Activated naive CD8-positive, alpha-beta T cell treated with anti-CD3 and anti-CD28 coated beads, Interleukin-2, amount 50 U/mL, for 24 hours (primary cell): ENCODE results near the gene IGFLR1.

ENCODE experiments used
- ATAC-seq: fragments of 150-1000 bp; cut with Tn5 transposase; one replicate; pipeline ENCODE4 v1.10.0; 2021
- DNase-seq: peaks from one replicate; pipeline ENCODE4 v3.0.0; 2021
- H3K27ac Mint-ChIP-seq: one replicate; pipeline ENCODE4 v1.8.0; 2021; ENCODE audit warnings: mild to moderate bottlenecking, mixed read lengths
- H3K27me3 Mint-ChIP-seq: one replicate; pipeline ENCODE4 v1.8.0; 2021; ENCODE audit warnings: mixed read lengths
- H3K36me3 Mint-ChIP-seq: one replicate; pipeline ENCODE4 v1.8.0; 2021; ENCODE audit warnings: low read depth, mixed read lengths
- H3K4me1 Mint-ChIP-seq: one replicate; pipeline ENCODE4 v1.8.0; 2021; ENCODE audit warnings: mixed read lengths
- H3K4me3 Mint-ChIP-seq: one replicate; pipeline ENCODE4 v1.8.0; 2021; ENCODE audit warnings: mild to moderate bottlenecking, moderate library complexity, mixed read lengths
- H3K9me3 Mint-ChIP-seq: one replicate; pipeline ENCODE4 v1.8.0; 2021; ENCODE audit warnings: mixed read lengths

IGFLR1 gene

GRCh38 chr19:35783469-35784434 lies 41.5 kb upstream of the IGFLR1 start:
- no peaks in the 10 kb centered on the region for H3K36me3 Mint-ChIP-seq
- no peak for ATAC-seq
- H3K4me1 Mint-ChIP-seq, result no peaks in the 10 kb centered on the region
- no peaks in the 10 kb centered on the region for H3K27me3 Mint-ChIP-seq
- no peak for DNase-seq
- no peak overlapping the region for H3K27ac Mint-ChIP-seq
- no peak overlapping the region for H3K4me3 Mint-ChIP-seq
- H3K9me3 Mint-ChIP-seq, result no peaks in the 10 kb centered on the region

- Mint-ChIP-seq H3K36me3 (no peaks in the 10 kb centered on the region), H3K9me3 (no peaks in the 10 kb centered on the region)
- no peak for ATAC-seq
These were observed 40.3 kb upstream of the IGFLR1 start for GRCh38 chr19:35782589-35782988.

GRCh38 chr19:35781650-35782049 lies 39.4 kb upstream of the IGFLR1 start:
- Mint-ChIP-seq H3K36me3 (no peaks in the 10 kb centered on the region), H3K4me1 (no peaks in the 10 kb centered on the region), H3K4me3 (no peak overlapping the region), H3K27me3 (no peaks in the 10 kb centered on the region), H3K9me3 (no peaks in the 10 kb centered on the region), H3K27ac (no peak overlapping the region)
- DNase-seq (no peak), ATAC-seq (no peak)

More at GRCh38 chr19:35782589-35782988, 40.3 kb upstream of the IGFLR1 start:
- DNase-seq, result no peak
- Mint-ChIP-seq H3K27ac (no peak overlapping the region), H3K27me3 (no peaks in the 10 kb centered on the region), H3K4me1 (no peaks in the 10 kb centered on the region), H3K4me3 (no peak overlapping the region)

- Mint-ChIP-seq H3K4me1 (peaks cover 2% of the 10 kb centered on the region), H3K27me3 (no peaks in the 10 kb centered on the region), H3K4me3 (no peak overlapping the region), H3K9me3 (no peaks in the 10 kb centered on the region), H3K27ac (no peak overlapping the region), H3K36me3 (no peaks in the 10 kb centered on the region)
- no peak for DNase-seq
- no peak for ATAC-seq
These were observed 38.5 kb upstream of the IGFLR1 start for GRCh38 chr19:35780717-35781116.

GRCh38 chr19:35780058-35780457 lies 37.8 kb upstream of the IGFLR1 start:
- Mint-ChIP-seq H3K4me1 (peaks cover 3% of the 10 kb centered on the region), H3K4me3 (no peak overlapping the region), H3K27ac (no peak overlapping the region), H3K9me3 (no peaks in the 10 kb centered on the region), H3K27me3 (no peaks in the 10 kb centered on the region), H3K36me3 (no peaks in the 10 kb centered on the region)
- DNase-seq, result no peak
- ATAC-seq, result no peak

GRCh38 chr19:35779033-35779432 lies 36.8 kb upstream of the IGFLR1 start:
- peaks cover 11% of the 10 kb centered on the region for H3K4me1 Mint-ChIP-seq
- no peaks in the 10 kb centered on the region for H3K9me3 Mint-ChIP-seq
- no peaks in the 10 kb centered on the region for H3K36me3 Mint-ChIP-seq
- DNase-seq, result no peak
- ATAC-seq, result no peak
- H3K27me3 Mint-ChIP-seq, result no peaks in the 10 kb centered on the region
- no peak overlapping the region for H3K4me3 Mint-ChIP-seq
- H3K27ac Mint-ChIP-seq, result no peak overlapping the region

- no peaks in the 10 kb centered on the region for H3K9me3 Mint-ChIP-seq
- no peak for DNase-seq
- H3K4me1 Mint-ChIP-seq, result peaks cover 11% of the 10 kb centered on the region
- H3K27ac Mint-ChIP-seq, result no peak overlapping the region
- no peaks in the 10 kb centered on the region for H3K27me3 Mint-ChIP-seq
- ATAC-seq, result no peak
- no peaks in the 10 kb centered on the region for H3K36me3 Mint-ChIP-seq
- no peak overlapping the region for H3K4me3 Mint-ChIP-seq
These were observed 35.7 kb upstream of the IGFLR1 start for GRCh38 chr19:35777961-35778360.

GRCh38 chr19:35777086-35777841 lies 35.0 kb upstream of the IGFLR1 start:
- no peaks in the 10 kb centered on the region for H3K9me3 Mint-ChIP-seq
- no peaks in the 10 kb centered on the region for H3K27me3 Mint-ChIP-seq
- H3K4me1 Mint-ChIP-seq, result peaks cover 11% of the 10 kb centered on the region
- H3K4me3 Mint-ChIP-seq, result no peak overlapping the region
- no peak overlapping the region for H3K27ac Mint-ChIP-seq
- H3K36me3 Mint-ChIP-seq, result no peaks in the 10 kb centered on the region
- ATAC-seq (no peak), DNase-seq (no peak)

- Mint-ChIP-seq H3K9me3 (no peaks in the 10 kb centered on the region), H3K4me3 (peak overlapping the region; percentile 72), H3K4me1 (peaks cover 11% of the 10 kb centered on the region), H3K27ac (peak overlapping the region; percentile 39), H3K36me3 (no peaks in the 10 kb centered on the region), H3K27me3 (no peaks in the 10 kb centered on the region)
- ATAC-seq (no peak), DNase-seq (no peak)
These were observed 34.0 kb upstream of the IGFLR1 start for GRCh38 chr19:35776102-35776788.

GRCh38 chr19:35775298-35776101 lies 33.2 kb upstream of the IGFLR1 start, which contains the start of gene ARHGAP33:
Gene ARHGAP33, plus strand, starts transcription at chr19:35775564. Its CDS starts 95 bp downstream, at chr19:35775659.
- ATAC-seq (peak; percentile 92), DNase-seq (peak; percentile 100)
- no peaks in the 10 kb centered on the region for H3K27me3 Mint-ChIP-seq
- peak within 1 kb of the TSS; percentile 39 for H3K27ac Mint-ChIP-seq
- H3K9me3 Mint-ChIP-seq, result no peaks in the 10 kb centered on the region
- no peaks in the 10 kb centered on the region for H3K36me3 Mint-ChIP-seq
- H3K4me1 Mint-ChIP-seq, result peaks cover 11% of the 10 kb centered on the region
- peak within 1 kb of the TSS; percentile 72 for H3K4me3 Mint-ChIP-seq

GRCh38 chr19:35775046-35775297 lies 32.7 kb upstream of the IGFLR1 start:
- no peaks in the 10 kb centered on the region for H3K27me3 Mint-ChIP-seq
- no peak for DNase-seq
- no peak for ATAC-seq
- no peaks in the 10 kb centered on the region for H3K36me3 Mint-ChIP-seq
- H3K4me1 Mint-ChIP-seq, result peaks cover 11% of the 10 kb centered on the region
- H3K27ac Mint-ChIP-seq, result no peak overlapping the region
- H3K4me3 Mint-ChIP-seq, result peak overlapping the region; percentile 72
- H3K9me3 Mint-ChIP-seq, result no peaks in the 10 kb centered on the region

- no peaks in the 10 kb centered on the region for H3K36me3 Mint-ChIP-seq
- peaks cover 11% of the 10 kb centered on the region for H3K4me1 Mint-ChIP-seq
- H3K4me3 Mint-ChIP-seq, result peak overlapping the region; percentile 72
- no peak overlapping the region for H3K27ac Mint-ChIP-seq
- ATAC-seq (no peak), DNase-seq (no peak)
- H3K27me3 Mint-ChIP-seq, result no peaks in the 10 kb centered on the region
- H3K9me3 Mint-ChIP-seq, result no peaks in the 10 kb centered on the region
These were observed 32.2 kb upstream of the IGFLR1 start for GRCh38 chr19:35774274-35775045.

GRCh38 chr19:35773020-35773806 lies 31.0 kb upstream of the IGFLR1 start:
- H3K4me1 Mint-ChIP-seq, result peaks cover 11% of the 10 kb centered on the region
- DNase-seq (no peak), ATAC-seq (no peak)
- no peak overlapping the region for H3K4me3 Mint-ChIP-seq
- H3K9me3 Mint-ChIP-seq, result no peaks in the 10 kb centered on the region
- peaks cover 3% of the 10 kb centered on the region for H3K36me3 Mint-ChIP-seq
- H3K27me3 Mint-ChIP-seq, result no peaks in the 10 kb centered on the region
- no peak overlapping the region for H3K27ac Mint-ChIP-seq
